Karpas-422 (cell line): ENCODE results near the gene IL5RA. TPM values are rescaled to one million over a fixed set of nuclear protein-coding genes. Genes with fewer than 3 reads are reported as not detected.

ENCODE experiments used
- DNase-seq: peaks from one replicate; pipeline ENCODE4 v3.0.0-alpha.2; 2015
- H2AFZ ChIP-seq: fragments of 200-600 bp; sonication (generic); 2 replicates; pipeline ENCODE4 v1.6.1; 2014; ENCODE audit warnings: antibody characterized with exemption, low read length, mixed read lengths
- H3K27ac ChIP-seq: fragments of 200-600 bp; sonication (generic); 2 replicates; pipeline ENCODE4 v1.5.1; 2014; ENCODE audit warnings: mild to moderate bottlenecking, low read length, moderate library complexity
- H3K27me3 ChIP-seq: fragments of 200-600 bp; sonication (generic); 2 replicates; pipeline ENCODE4 v1.6.1; 2014; ENCODE audit warnings: low read length, mixed read lengths
- H3K36me3 ChIP-seq: fragments of 200-600 bp; sonication (generic); 2 replicates; pipeline ENCODE4 v1.6.1; 2014; ENCODE audit warnings: low read length, mixed read lengths; ENCODE audit not compliant: insufficient read depth
- H3K4me1 ChIP-seq: fragments of 200-600 bp; sonication (generic); 2 replicates; pipeline ENCODE4 v1.6.1; 2014; ENCODE audit warnings: mild to moderate bottlenecking, low read length, mixed read lengths
- H3K4me2 ChIP-seq: fragments of 200-600 bp; sonication (generic); 2 replicates; pipeline ENCODE4 v1.6.1; 2014; ENCODE audit warnings: low read length, low read depth, mild to moderate bottlenecking; ENCODE audit not compliant: poor library complexity, severe bottlenecking
- H3K4me3 ChIP-seq: fragments of 200-600 bp; sonication (generic); 2 replicates; pipeline ENCODE4 v1.5.1; 2014; ENCODE audit warnings: mild to moderate bottlenecking, antibody characterized with exemption, low read length, mixed read lengths
- H3K79me2 ChIP-seq: fragments of 200-600 bp; sonication (generic); 2 replicates; pipeline ENCODE4 v1.6.1; 2014; ENCODE audit warnings: mild to moderate bottlenecking, low read length, mixed read lengths
- H3K9ac ChIP-seq: fragments of 200-600 bp; sonication (generic); 2 replicates; pipeline ENCODE4 v1.6.0; 2014; ENCODE audit warnings: low read length
- H3K9me2 ChIP-seq: fragments of 200-600 bp; sonication (generic), shearing (Covaris generic); replicated peaks from 2 replicates; pipeline ENCODE4 v1.6.0; 2014; ENCODE audit warnings: mild to moderate bottlenecking, low read length, moderate library complexity; ENCODE audit not compliant: insufficient read depth
- H3K9me3 ChIP-seq: fragments of 300-700, 200-600 bp; sonication (generic); 2 replicates; pipeline ENCODE4 v1.6.1; 2014; ENCODE audit warnings: low read length, mixed read lengths
- H4K20me1 ChIP-seq: fragments of 200-600 bp; sonication (generic); 2 replicates; pipeline ENCODE4 v1.6.1; 2014; ENCODE audit warnings: mild to moderate bottlenecking, antibody characterized with exemption, low read length, low read depth; ENCODE audit not compliant: insufficient read depth
- total RNA-seq: library from RNA; depleted of rRNA; stranded (reverse); fragments of >200 nt; shearing (Covaris generic); gene quantifications from 2 replicates; pipeline ENCODE4 v1.2.3, GENCODE V29; 2014; ENCODE audit warnings: low replicate concordance

IL5RA gene
- total RNA-seq, 1 experiment from 2014 or later = not detected

DNA sequence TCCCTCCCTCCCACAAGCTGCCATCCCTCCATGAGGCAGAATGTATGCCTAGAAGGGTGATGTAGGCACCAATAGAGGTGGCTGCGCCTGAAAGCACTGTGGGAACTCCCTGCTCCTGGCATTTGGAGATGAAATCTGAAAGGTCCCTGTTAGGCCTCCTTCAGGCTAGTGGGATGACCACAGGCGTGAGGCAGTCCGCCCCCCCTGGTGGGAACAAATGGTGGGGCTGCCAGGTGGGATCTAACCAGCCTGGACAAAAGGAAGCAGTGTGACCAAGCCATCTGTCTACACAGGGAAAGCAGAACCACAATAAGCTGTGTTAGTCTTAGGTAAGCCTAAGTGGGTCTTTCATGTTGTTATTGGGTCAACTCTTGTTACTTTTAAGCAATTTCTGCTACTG is 25.3 kb downstream of the IL5RA start:
- Histone ChIP-seq H3K9me3 (no peaks in the 10 kb centered on the region), H3K4me1 (peaks cover 41% of the 10 kb centered on the region), H3K36me3 (no peaks in the 10 kb centered on the region), H3K27me3 (no peaks in the 10 kb centered on the region), H3K27ac (no peak overlapping the region), H3K4me3 (no peak overlapping the region), H2AFZ (no peak overlapping the region), H3K4me2 (no peak overlapping the region), H3K79me2 (no peaks in the 10 kb centered on the region), H3K9ac (no peak overlapping the region), H4K20me1 (no peaks in the 10 kb centered on the region; the same call in 1 of the 2 replicates), H3K9me2 (no peaks in the 10 kb centered on the region)
- no peak for DNase-seq

DNA sequence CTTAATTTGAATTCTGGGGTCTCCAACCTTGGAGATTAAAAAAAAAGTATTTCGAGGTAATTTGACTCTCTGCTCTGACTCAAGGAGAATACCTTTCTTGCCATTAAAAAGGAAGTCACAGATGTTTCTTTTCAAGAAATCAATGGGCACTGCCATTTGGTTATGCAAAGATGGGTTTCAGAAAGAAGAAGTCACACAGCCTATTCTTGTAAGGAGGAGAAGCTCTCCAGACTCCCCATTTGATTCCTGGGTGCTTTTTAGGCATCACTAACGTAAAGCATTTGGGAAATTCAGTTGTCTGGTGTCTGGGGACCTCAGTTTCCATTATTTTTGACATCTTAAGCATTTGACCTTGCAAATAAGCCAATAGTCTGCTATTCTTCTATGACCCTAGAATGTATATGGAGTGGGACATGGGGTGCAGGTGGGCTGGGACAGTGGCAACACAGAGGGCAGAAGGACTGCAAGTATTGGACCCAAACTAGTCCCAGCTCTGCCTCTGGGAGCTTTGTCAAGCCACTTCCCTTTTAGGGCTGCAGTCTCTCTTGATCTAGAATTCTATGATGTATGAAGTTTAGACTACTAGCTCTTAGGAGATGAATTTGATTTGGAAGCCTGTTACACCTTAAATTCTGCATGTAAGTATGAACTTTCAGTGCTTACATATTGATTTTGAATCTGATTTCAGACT is 27.8 kb downstream of the IL5RA start:
- Histone ChIP-seq H2AFZ (no peak overlapping the region), H3K9me3 (no peaks in the 10 kb centered on the region), H3K36me3 (no peaks in the 10 kb centered on the region), H3K4me1 (peaks cover 20% of the 10 kb centered on the region), H3K9ac (no peak overlapping the region), H3K9me2 (no peaks in the 10 kb centered on the region), H3K4me3 (no peak overlapping the region), H3K79me2 (no peaks in the 10 kb centered on the region), H3K27me3 (no peaks in the 10 kb centered on the region), H4K20me1 (no peaks in the 10 kb centered on the region; the same call in 1 of the 2 replicates), H3K27ac (no peak overlapping the region), H3K4me2 (peak overlapping the region; percentile 15)
- DNase-seq = peak; percentile 74

- H3K36me3 ChIP-seq = no peaks in the 10 kb centered on the region
- no peaks in the 10 kb centered on the region for H3K9me2 ChIP-seq
- H3K4me2 ChIP-seq = no peak overlapping the region
- H3K79me2 ChIP-seq = no peaks in the 10 kb centered on the region
- no peaks in the 10 kb centered on the region; the same call in 1 of the 2 replicates for H4K20me1 ChIP-seq
- H2AFZ ChIP-seq = no peak overlapping the region
- H3K4me3 ChIP-seq = no peak overlapping the region
- no peaks in the 10 kb centered on the region for H3K9me3 ChIP-seq
- H3K27me3 ChIP-seq = no peaks in the 10 kb centered on the region
- no peak overlapping the region for H3K9ac ChIP-seq
- DNase-seq = no peak
- no peak overlapping the region for H3K27ac ChIP-seq
- H3K4me1 ChIP-seq = peaks cover 13% of the 10 kb centered on the region
Measured at GRCh38 chr3:3081381-3082233, 28.6 kb downstream of the IL5RA start.

GRCh38 chr3:3080309-3080708 is 29.9 kb downstream of the IL5RA start:
- H3K27me3 ChIP-seq = no peaks in the 10 kb centered on the region
- H3K9me2 ChIP-seq = no peaks in the 10 kb centered on the region
- no peak overlapping the region for H3K27ac ChIP-seq
- no peak overlapping the region for H3K9ac ChIP-seq
- DNase-seq = no peak
- H3K4me3 ChIP-seq = no peak overlapping the region
- no peak overlapping the region for H2AFZ ChIP-seq
- H3K4me1 ChIP-seq = peaks cover 13% of the 10 kb centered on the region
- H3K9me3 ChIP-seq = no peaks in the 10 kb centered on the region
- H4K20me1 ChIP-seq = no peaks in the 10 kb centered on the region; the same call in 1 of the 2 replicates
- no peaks in the 10 kb centered on the region for H3K79me2 ChIP-seq
- H3K4me2 ChIP-seq = no peak overlapping the region
- no peaks in the 10 kb centered on the region for H3K36me3 ChIP-seq

DNA sequence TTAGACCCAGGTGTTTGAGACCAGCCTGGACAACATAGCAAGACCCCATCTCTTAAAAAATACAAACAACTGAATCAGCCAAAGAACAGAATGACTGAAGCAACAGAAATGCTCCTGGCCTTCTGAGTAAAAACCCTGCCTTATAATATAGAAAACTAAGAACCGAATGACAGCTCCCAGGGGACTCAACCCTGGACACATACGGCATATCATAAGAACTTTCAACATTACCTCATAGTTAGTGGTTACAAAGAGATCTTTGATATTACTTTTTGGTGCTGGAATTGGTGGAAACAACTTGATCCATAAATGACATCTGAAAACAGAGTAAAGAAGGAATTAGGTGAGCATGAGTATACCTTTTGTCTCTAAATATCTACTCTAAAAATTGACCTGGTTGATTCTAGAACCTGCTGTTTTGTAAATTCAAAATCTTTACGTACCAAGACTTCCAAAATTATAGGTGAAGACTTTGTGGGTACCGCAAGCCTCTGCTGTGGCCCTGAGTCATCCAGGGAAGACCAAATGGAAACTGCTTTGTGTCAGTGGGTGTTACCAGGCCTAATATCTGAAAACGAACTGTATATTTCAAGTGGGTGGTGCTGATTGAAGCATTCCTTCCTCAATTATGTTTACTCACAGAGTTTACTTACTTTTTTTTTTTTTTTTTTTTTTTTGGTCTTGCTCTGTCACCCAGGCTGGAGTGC is 35.5 kb downstream of the IL5RA start:
- Histone ChIP-seq H3K4me1 (no peaks in the 10 kb centered on the region), H4K20me1 (no peaks in the 10 kb centered on the region), H3K9ac (no peak overlapping the region), H3K27me3 (no peaks in the 10 kb centered on the region), H3K9me3 (no peaks in the 10 kb centered on the region), H3K4me2 (no peak overlapping the region), H3K27ac (no peak overlapping the region), H2AFZ (no peak overlapping the region), H3K9me2 (no peaks in the 10 kb centered on the region), H3K36me3 (no peaks in the 10 kb centered on the region), H3K4me3 (no peak overlapping the region), H3K79me2 (no peaks in the 10 kb centered on the region)
- no peak for DNase-seq

DNA sequence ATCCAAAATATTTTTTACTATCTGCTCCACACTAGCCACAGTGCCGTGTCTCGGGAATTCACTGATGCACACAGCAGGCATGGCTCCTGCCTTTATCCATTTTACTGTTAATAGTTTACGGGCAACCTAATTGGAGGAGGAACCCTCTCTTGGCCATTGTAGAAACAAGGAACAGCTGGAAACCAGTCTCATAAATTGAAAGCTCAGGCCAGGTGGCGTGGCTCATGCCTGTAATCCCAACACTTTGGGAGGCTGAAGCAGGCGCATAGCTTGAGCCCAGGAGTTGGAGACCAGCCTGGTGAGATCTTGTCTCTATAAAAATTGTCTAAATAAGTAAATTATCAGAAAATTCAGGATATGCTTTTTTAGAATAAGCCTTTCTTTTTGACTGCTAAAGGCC is 39.0 kb downstream of the IL5RA start:
- H3K79me2 ChIP-seq = no peaks in the 10 kb centered on the region
- no peaks in the 10 kb centered on the region for H3K9me2 ChIP-seq
- H3K4me1 ChIP-seq = no peaks in the 10 kb centered on the region
- H2AFZ ChIP-seq = no peak overlapping the region
- H3K36me3 ChIP-seq = no peaks in the 10 kb centered on the region
- H3K9ac ChIP-seq = no peak overlapping the region
- no peak overlapping the region for H3K4me2 ChIP-seq
- no peak overlapping the region for H3K27ac ChIP-seq
- H4K20me1 ChIP-seq = no peaks in the 10 kb centered on the region
- H3K9me3 ChIP-seq = no peaks in the 10 kb centered on the region
- no peak overlapping the region for H3K4me3 ChIP-seq
- no peak for DNase-seq
- H3K27me3 ChIP-seq = no peaks in the 10 kb centered on the region

GRCh38 chr3:3069723-3070122 is 40.5 kb downstream of the IL5RA start:
- Histone ChIP-seq H3K4me1 (no peaks in the 10 kb centered on the region), H3K27ac (no peak overlapping the region), H3K4me3 (no peak overlapping the region), H3K9me3 (no peaks in the 10 kb centered on the region), H3K9ac (no peak overlapping the region), H3K79me2 (no peaks in the 10 kb centered on the region), H3K27me3 (no peaks in the 10 kb centered on the region), H3K36me3 (no peaks in the 10 kb centered on the region), H3K4me2 (no peak overlapping the region), H4K20me1 (no peaks in the 10 kb centered on the region), H3K9me2 (no peaks in the 10 kb centered on the region), H2AFZ (no peak overlapping the region)
- no peak for DNase-seq

- Histone ChIP-seq H3K4me2 (no peak overlapping the region), H3K4me1 (no peaks in the 10 kb centered on the region), H3K27ac (no peak overlapping the region), H3K9ac (no peak overlapping the region), H2AFZ (no peak overlapping the region), H3K9me2 (no peaks in the 10 kb centered on the region), H3K9me3 (no peaks in the 10 kb centered on the region), H3K79me2 (no peaks in the 10 kb centered on the region), H3K4me3 (no peak overlapping the region), H3K27me3 (no peaks in the 10 kb centered on the region), H3K36me3 (no peaks in the 10 kb centered on the region), H4K20me1 (no peaks in the 10 kb centered on the region)
- DNase-seq = no peak
Measured at GRCh38 chr3:3068358-3068881, 41.8 kb downstream of the IL5RA start.
